Glutamatergic neuron (in vitro differentiated cells): ENCODE results near the gene UBE2QL1. TPM values are rescaled to one million over a fixed set of nuclear protein-coding genes. Genes with fewer than 3 reads are reported as not detected.
A peak's percentile ranks its signal among the peaks of the same experiment; 100 is the strongest.

Experiments used
- DNase-seq: peaks from one replicate; pipeline ENCODE4 v3.0.0; 2022
- H3K27ac Mint-ChIP-seq: one replicate; pipeline ENCODE4 v1.8.0; 2020; ENCODE audit warnings: mild to moderate bottlenecking, mixed read lengths, inconsistent platforms; ENCODE audit not compliant: unreplicated experiment
- H3K27me3 Mint-ChIP-seq: one replicate; pipeline ENCODE4 v1.8.0; 2020; ENCODE audit warnings: mild to moderate bottlenecking, moderate library complexity, mixed read lengths, inconsistent platforms; ENCODE audit not compliant: unreplicated experiment
- H3K36me3 Mint-ChIP-seq: one replicate; pipeline ENCODE4 v1.8.0; 2020; ENCODE audit warnings: mild to moderate bottlenecking, mixed read lengths, inconsistent platforms; ENCODE audit not compliant: unreplicated experiment
- H3K4me1 Mint-ChIP-seq: one replicate; pipeline ENCODE4 v1.8.0; 2020; ENCODE audit warnings: mild to moderate bottlenecking, low read depth, mixed read lengths, inconsistent platforms; ENCODE audit not compliant: unreplicated experiment
- H3K4me3 Mint-ChIP-seq: one replicate; pipeline ENCODE4 v1.8.0; 2020; ENCODE audit warnings: mild to moderate bottlenecking, mixed read lengths, inconsistent platforms; ENCODE audit not compliant: unreplicated experiment
- H3K9me3 Mint-ChIP-seq: one replicate; pipeline ENCODE4 v1.8.0; 2020; ENCODE audit warnings: mild to moderate bottlenecking, moderate library complexity, mixed read lengths, inconsistent platforms; ENCODE audit not compliant: unreplicated experiment
- total RNA-seq: library from RNA; stranded (reverse); fragmentation: NEBNext Ultra II Directional; extraction: Animal tissue kit (Norgen Biotek cat#: 25700); gene quantifications from one replicate; pipeline ENCODE4 v1.2.1, GENCODE V29; 2021; ENCODE audit not compliant: unreplicated experiment
- TF ChIP-seq, protein P1 (sequence below): fragments of 200-600 bp; sonication (generic); IDR thresholded peaks from one replicate; pipeline ENCODE4 v1.5.0; 2021; ENCODE audit not compliant: partially characterized antibody, unreplicated experiment

The UBE2QL1 gene
- total RNA-seq, 1 donor from 2014 or later, result 4.5 TPM

DNA sequence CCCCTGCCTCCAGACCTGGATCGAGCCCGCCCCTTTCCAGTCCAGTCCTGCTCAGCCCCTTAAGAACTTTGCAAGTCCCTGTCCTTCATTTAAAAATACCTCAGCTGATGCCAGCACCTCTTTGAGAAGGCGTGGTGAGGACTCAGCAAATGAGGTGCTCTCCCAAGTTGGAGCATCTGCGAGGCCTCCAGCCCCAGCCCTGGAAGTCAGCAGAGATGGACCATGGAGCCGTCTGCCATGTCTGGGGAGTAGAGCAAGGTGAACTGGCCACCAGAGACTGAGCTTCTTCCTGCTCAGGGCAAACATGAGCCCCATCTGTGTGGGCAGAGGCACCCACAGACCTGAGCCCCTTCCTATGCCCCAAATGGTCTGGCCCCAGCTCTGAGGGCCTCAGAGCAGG lies 71.5 kb downstream of the UBE2QL1 start:
- TF ChIP-seq, protein P1, sequence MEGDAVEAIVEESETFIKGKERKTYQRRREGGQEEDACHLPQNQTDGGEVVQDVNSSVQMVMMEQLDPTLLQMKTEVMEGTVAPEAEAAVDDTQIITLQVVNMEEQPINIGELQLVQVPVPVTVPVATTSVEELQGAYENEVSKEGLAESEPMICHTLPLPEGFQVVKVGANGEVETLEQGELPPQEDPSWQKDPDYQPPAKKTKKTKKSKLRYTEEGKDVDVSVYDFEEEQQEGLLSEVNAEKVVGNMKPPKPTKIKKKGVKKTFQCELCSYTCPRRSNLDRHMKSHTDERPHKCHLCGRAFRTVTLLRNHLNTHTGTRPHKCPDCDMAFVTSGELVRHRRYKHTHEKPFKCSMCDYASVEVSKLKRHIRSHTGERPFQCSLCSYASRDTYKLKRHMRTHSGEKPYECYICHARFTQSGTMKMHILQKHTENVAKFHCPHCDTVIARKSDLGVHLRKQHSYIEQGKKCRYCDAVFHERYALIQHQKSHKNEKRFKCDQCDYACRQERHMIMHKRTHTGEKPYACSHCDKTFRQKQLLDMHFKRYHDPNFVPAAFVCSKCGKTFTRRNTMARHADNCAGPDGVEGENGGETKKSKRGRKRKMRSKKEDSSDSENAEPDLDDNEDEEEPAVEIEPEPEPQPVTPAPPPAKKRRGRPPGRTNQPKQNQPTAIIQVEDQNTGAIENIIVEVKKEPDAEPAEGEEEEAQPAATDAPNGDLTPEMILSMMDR, result no peak
- Mint-ChIP-seq H3K4me3 (no peak overlapping the region), H3K27ac (no peak overlapping the region), H3K9me3 (peaks cover 7% of the 10 kb centered on the region), H3K4me1 (peaks cover 6% of the 10 kb centered on the region), H3K36me3 (no peaks in the 10 kb centered on the region), H3K27me3 (peaks cover 8% of the 10 kb centered on the region)
- no peak for DNase-seq

DNA sequence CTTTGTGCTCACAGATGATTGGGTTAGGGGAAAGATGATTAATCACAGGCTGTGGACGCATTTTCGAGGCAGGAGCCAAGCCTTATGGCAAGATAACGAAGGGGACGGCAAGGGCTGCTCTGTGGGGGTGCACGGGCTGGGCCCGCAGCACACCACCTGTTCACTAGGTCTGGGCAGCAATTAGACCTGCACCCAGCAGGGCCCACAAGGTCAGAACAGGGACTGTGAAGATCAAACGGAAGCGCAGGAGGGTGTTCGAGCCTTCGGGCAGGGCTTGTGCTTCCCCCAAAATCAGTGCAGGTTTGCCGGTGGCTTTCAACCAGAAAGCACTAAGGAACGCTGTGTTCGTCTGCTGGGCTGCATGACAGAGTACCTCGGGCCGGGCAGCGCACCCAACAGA lies 73.7 kb downstream of the UBE2QL1 start:
- peaks cover 7% of the 10 kb centered on the region for H3K9me3 Mint-ChIP-seq
- TF ChIP-seq, protein P1, result no peak
- peaks cover 8% of the 10 kb centered on the region for H3K27me3 Mint-ChIP-seq
- no peaks in the 10 kb centered on the region for H3K36me3 Mint-ChIP-seq
- H3K4me3 Mint-ChIP-seq, result no peak overlapping the region
- peaks cover 1% of the 10 kb centered on the region for H3K4me1 Mint-ChIP-seq
- H3K27ac Mint-ChIP-seq, result peak overlapping the region; percentile 36
- DNase-seq, result no peak

DNA sequence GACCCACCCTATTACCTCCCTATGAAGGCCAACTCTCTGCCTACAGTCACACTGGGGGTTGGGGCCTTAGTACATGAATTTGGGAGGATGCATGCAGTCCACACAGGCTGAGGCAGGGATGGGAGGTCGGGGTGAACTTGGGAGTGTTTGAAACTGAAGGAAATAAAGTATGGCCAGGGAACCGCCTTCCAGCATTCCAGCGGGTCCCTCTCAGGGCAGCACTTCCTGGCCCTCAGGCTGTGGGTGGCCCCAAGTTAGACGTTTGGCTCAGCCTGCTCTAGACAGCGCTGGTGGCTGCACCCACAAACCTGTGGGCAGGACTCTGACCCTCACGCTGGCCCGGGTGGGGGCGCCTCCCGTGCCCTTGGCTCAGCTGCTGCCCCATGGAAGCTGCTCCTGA lies 74.3 kb downstream of the UBE2QL1 start:
- H3K9me3 Mint-ChIP-seq, result peaks cover 6% of the 10 kb centered on the region
- H3K27ac Mint-ChIP-seq, result no peak overlapping the region
- DNase-seq, result no peak
- peaks cover 8% of the 10 kb centered on the region for H3K27me3 Mint-ChIP-seq
- TF ChIP-seq, protein P1, result no peak
- H3K4me1 Mint-ChIP-seq, result no peaks in the 10 kb centered on the region
- H3K36me3 Mint-ChIP-seq, result no peaks in the 10 kb centered on the region
- no peak overlapping the region for H3K4me3 Mint-ChIP-seq

DNA sequence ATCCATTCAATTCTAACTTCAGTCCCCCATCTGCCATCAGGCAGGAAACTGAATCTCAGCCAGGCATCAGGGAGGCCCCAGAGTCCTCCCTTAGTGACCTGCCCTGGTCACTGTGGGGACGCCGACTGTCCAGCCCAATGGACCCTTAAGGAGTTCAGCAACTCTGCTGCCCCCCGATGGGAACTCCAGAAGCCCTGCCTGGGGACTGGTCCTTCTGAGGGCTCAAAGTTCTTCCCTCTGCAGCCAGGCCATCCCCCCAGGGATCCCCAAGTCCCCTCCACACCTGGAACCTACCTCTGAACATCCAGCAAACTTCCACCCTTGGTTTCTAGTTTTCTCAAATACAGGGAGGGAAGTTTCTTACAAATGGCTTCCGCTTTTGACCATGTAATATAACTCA lies 76.8 kb downstream of the UBE2QL1 start:
- peaks cover 4% of the 10 kb centered on the region for H3K36me3 Mint-ChIP-seq
- H3K4me3 Mint-ChIP-seq, result no peak overlapping the region
- TF ChIP-seq, protein P1, result no peak
- peaks cover 7% of the 10 kb centered on the region for H3K27me3 Mint-ChIP-seq
- DNase-seq, result no peak
- no peak overlapping the region for H3K27ac Mint-ChIP-seq
- H3K4me1 Mint-ChIP-seq, result no peaks in the 10 kb centered on the region
- peaks cover 6% of the 10 kb centered on the region for H3K9me3 Mint-ChIP-seq

DNA sequence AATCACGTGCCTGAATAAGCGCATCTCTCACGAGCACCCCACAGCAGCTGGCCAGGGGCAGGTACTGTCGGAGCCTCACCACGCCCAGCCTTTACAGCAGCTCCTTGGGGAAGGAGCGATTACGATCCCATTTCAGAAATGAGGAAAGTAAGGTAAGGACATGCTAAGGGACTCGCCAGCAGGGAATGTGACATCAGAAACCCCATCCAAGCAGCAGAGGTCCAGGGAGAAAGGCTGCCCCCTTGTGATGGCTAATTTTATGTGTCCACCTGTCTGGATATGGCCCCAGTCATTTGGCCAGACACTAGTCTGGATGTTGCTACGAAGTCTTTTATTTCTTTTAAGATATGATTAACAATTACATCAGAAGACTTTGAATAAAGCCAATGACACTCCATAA lies 77.3 kb downstream of the UBE2QL1 start:
- TF ChIP-seq, protein P1, result peak; percentile 52
- Mint-ChIP-seq H3K4me1 (no peaks in the 10 kb centered on the region), H3K9me3 (peaks cover 6% of the 10 kb centered on the region), H3K27ac (no peak overlapping the region), H3K36me3 (peaks cover 4% of the 10 kb centered on the region), H3K27me3 (peaks cover 7% of the 10 kb centered on the region), H3K4me3 (no peak overlapping the region)
- peak; percentile 51 for DNase-seq
